Esophagus squamous epithelium (tissue), 5 donors: Measurements from ENCODE around the gene UTS2R. TPM values are rescaled to one million over a fixed set of nuclear protein-coding genes. Genes with fewer than 3 reads are reported as not detected.

Experiments
- DNase-seq: peaks from one replicate; lab custom pipeline; 2025; lab: John Stamatoyannopoulos, UW
- H3K27ac ChIP-seq, 4 donors: fragments of 200-600 bp; sonication (generic); one replicate each; pipeline ENCODE4 v1.5.1; 2016 to 2019; ENCODE audit warnings: mild to moderate bottlenecking in 1 of 4
- H3K27me3 ChIP-seq, 4 donors: fragments of 200-600 bp; sonication (generic); 1 replicate in 3 of 4; 2 replicates in 1 of 4; pipeline versions ENCODE4 v1.5.1 to v1.6.0; 2017 to 2021; ENCODE audit warnings: antibody characterized with exemption in 1 of 4
- H3K36me3 ChIP-seq, 3 donors: fragments of 200-600 bp; sonication (generic); one replicate each; pipeline ENCODE4 v1.5.1; 2016 to 2019
- H3K4me1 ChIP-seq, 3 donors: fragments of 200-600 bp; sonication (generic); one replicate each; pipeline ENCODE4 v1.5.1; 2017 to 2019
- H3K4me3 ChIP-seq, 4 donors: fragments of 200-600 bp; sonication (generic); 1 replicate in 3 of 4; 2 replicates in 1 of 4; pipeline ENCODE4 v1.5.1; 2016 to 2019; ENCODE audit warnings: mild to moderate bottlenecking in 2 of 4, moderate library complexity in 1 of 4
- H3K9me3 ChIP-seq, 3 donors: fragments of 200-600 bp; sonication (generic); one replicate each; pipeline ENCODE4 v1.5.1; 2016 to 2019
- POLR2A ChIP-seq, 4 donors: fragments of 450-650 bp; IDR thresholded peaks; one replicate each; pipeline ENCODE4 v1.6.1; 2017; ENCODE audit warnings: antibody characterized with exemption in 4 of 4, mild to moderate bottlenecking in 4 of 4, moderate library complexity in 3 of 4
- WGBS, 2 donors: methylation state at CpG; one replicate each; pipeline ENCODE4 v1.1.5; 2018; 5-methylcytosine and 5-hydroxymethylcytosine counted together
- intact Hi-C: fragments of 100-400 bp; cut with DNase I; formaldehyde crosslinking; loops from one replicate; pipeline ENCODE4 v1.15.0; 2022
- total RNA-seq, 4 donors: library from RNA; depleted of rRNA; stranded (reverse); fragments of >200 nt; gene quantifications; one replicate each; pipeline ENCODE4 v1.1.0, GENCODE V29; 2016
- TF ChIP-seq, protein P1 (sequence below), 6 experiments: fragments of 450-650 bp in 4 of 6; fragments of 200-600 bp in 2 of 6; sonication (generic) in 2 of 6; IDR thresholded peaks; one replicate each; pipeline ENCODE4 v1.5.1; 2016 to 2019; ENCODE audit warnings: antibody characterized with exemption in 6 of 6, mild to moderate bottlenecking in 4 of 6, moderate library complexity in 4 of 6
- donor health status: DM: yes; HTN: yes; CAD: no.

UTS2R gene
- total RNA-seq, 4 donors from 2014 or later = not detected

DNA sequence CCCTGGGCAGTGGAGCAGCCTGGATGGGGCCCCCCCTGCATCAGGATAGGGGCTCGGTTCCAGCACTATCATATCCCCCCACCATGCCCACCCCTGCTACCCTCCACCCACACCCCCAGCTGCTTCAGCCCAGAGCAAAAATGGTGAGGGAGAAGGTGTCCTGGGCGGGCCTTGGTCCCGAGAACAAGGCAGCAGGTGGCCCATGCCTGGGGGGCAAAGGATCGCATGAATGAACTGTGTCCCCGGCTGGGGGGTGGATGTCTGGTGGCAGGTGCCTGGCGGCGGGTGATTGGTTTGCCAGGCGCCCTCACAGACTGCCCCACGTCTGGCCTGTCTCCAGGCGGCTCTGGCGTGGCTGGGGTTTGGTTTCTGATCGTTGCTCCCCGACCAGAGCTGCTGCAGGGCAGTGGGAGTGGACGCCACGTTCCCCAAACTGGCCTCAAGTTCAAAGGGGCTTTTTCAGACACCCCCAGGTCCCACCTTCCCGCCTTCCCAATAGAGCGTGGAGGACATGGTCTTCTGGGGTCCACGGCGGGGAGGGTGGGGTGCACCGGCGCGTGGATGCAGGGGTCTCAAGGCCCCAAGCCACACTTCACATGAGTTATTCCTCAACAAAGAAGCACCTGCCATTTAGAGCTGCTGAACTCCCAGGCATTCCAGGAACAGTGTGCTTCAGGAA, 12.6 kb downstream of the UTS2R start:
- WGBS, 2 donors = 37 to 40% methylated on average over 4 to 9 of the region's 22 CpGs
- DNase-seq = no peak
- H3K4me3 ChIP-seq = no peak overlapping the region
- TF ChIP-seq, protein P1, sequence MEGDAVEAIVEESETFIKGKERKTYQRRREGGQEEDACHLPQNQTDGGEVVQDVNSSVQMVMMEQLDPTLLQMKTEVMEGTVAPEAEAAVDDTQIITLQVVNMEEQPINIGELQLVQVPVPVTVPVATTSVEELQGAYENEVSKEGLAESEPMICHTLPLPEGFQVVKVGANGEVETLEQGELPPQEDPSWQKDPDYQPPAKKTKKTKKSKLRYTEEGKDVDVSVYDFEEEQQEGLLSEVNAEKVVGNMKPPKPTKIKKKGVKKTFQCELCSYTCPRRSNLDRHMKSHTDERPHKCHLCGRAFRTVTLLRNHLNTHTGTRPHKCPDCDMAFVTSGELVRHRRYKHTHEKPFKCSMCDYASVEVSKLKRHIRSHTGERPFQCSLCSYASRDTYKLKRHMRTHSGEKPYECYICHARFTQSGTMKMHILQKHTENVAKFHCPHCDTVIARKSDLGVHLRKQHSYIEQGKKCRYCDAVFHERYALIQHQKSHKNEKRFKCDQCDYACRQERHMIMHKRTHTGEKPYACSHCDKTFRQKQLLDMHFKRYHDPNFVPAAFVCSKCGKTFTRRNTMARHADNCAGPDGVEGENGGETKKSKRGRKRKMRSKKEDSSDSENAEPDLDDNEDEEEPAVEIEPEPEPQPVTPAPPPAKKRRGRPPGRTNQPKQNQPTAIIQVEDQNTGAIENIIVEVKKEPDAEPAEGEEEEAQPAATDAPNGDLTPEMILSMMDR (IDR thresholded peaks at IDR 0.05) = no peak
- no peak for TF ChIP-seq POLR2A (IDR thresholded peaks at IDR 0.05)
- H3K4me1 ChIP-seq = peaks cover 10 to 51% (median 26%) of the 10 kb centered on the region in 3 donors
- no peaks in the 10 kb centered on the region for H3K9me3 ChIP-seq
- intact Hi-C loops = no loop called here
- peak overlapping the region in 1 of 4 donors; percentile 29 for H3K27ac ChIP-seq
- no peaks in the 10 kb centered on the region for H3K36me3 ChIP-seq
- peaks cover 0 to 94% (median 5%) of the 10 kb centered on the region in 4 donors for H3K27me3 ChIP-seq

DNA sequence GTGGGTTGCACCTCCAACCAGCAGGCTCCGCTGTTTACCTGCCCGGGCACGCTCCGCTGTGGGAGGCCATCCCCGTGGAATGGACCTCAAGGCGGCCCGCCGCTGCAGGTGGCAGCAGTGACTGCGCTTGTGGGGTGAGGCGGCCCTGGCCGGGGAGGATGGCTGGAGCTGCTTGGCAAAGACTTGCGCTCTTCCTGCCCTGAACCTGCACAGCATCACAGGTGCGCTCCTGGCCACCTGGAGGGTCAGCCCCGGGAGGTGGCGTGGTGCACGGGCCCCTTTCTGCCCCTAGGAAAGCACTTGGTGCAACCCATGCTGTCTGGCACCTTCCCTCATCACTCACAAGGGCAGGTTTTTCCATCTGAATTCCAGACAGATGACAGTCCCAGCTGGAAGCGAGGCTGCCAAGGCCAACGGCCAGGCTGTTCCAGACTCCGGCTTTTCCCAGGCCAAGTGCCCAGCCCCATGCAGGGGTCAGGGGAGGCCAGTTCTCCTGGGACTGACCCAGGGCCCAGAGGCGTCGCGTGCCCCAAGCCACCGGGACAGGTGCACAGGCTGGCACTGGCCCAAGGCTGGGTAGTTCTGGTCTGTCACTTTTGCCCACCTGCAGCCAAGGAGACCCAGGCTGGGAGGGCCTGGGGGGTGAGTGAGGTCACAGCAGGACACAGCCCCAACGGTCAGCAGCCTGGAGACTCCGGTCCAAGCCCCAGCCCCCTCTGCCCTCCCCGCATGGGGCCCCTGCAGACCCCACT, 13.3 kb downstream of the UTS2R start:
- no peaks in the 10 kb centered on the region for H3K36me3 ChIP-seq
- peak overlapping the region in 2 of 4 donors; percentile 9 to 29 for H3K27ac ChIP-seq
- DNase-seq = no peak
- H3K4me1 ChIP-seq = peaks cover 10 to 51% (median 26%) of the 10 kb centered on the region in 3 donors
- 20 to 43% methylated on average over 2 to 5 of the region's 26 CpGs for WGBS, 2 donors
- TF ChIP-seq, protein P1 (IDR thresholded peaks at IDR 0.05) = peak in 3 of 6 experiments; percentile 13 to 60 (median 35)
- no peak for TF ChIP-seq POLR2A (IDR thresholded peaks at IDR 0.05)
- peaks cover 0 to 87% (median 5%) of the 10 kb centered on the region in 4 donors for H3K27me3 ChIP-seq
- H3K9me3 ChIP-seq = no peaks in the 10 kb centered on the region
- intact Hi-C loops = no loop called here
- no peak overlapping the region for H3K4me3 ChIP-seq

DNA sequence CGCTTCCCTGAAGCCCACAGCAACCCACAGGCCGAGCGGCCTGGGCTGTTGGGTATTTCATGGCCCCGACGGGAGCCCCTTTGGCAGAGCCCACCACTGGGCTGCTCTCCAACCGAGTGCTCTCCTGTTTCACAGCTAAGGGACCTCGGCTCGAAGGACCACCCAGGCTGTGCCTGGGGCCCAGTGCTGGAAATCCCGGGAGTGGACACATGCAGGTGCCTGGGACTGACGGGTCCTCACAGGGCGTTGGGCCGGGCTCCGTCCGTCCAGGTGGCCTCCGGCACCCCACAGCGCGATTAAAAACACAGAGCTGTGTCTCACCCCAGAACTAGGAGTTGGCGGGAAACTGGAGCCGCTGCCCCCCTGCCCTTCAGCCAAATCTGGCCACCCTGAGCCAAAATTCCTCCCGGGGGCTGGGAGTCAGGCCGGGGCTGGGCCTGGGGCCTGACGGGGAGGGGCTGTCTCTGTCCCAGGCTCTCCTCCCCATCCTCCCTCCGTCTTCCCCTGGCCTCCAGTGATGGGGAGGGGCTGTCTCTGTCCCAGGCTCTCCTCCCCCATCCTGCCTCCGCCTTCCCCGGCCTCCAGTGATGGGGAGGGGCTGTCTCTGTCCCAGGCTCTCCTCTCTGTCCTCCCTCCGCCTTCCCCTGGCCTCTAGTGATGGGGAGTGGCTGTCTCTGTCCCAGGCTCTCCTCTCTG, 14.1 kb downstream of the UTS2R start:
- intact Hi-C loops = no loop called here
- no peaks in the 10 kb centered on the region for H3K9me3 ChIP-seq
- WGBS, 2 donors = 8 to 20% methylated on average over 1 to 7 of the region's 26 CpGs
- no peak overlapping the region for H3K4me3 ChIP-seq
- peaks cover 10 to 50% (median 26%) of the 10 kb centered on the region in 3 donors for H3K4me1 ChIP-seq
- TF ChIP-seq POLR2A (IDR thresholded peaks at IDR 0.05) = no peak
- TF ChIP-seq, protein P1 (IDR thresholded peaks at IDR 0.05) = no peak
- H3K27me3 ChIP-seq = peaks cover 0 to 78% (median 5%) of the 10 kb centered on the region in 4 donors
- no peaks in the 10 kb centered on the region for H3K36me3 ChIP-seq
- H3K27ac ChIP-seq = peak overlapping the region in 2 of 4 donors; percentile 9 to 29
- DNase-seq = no peak

DNA sequence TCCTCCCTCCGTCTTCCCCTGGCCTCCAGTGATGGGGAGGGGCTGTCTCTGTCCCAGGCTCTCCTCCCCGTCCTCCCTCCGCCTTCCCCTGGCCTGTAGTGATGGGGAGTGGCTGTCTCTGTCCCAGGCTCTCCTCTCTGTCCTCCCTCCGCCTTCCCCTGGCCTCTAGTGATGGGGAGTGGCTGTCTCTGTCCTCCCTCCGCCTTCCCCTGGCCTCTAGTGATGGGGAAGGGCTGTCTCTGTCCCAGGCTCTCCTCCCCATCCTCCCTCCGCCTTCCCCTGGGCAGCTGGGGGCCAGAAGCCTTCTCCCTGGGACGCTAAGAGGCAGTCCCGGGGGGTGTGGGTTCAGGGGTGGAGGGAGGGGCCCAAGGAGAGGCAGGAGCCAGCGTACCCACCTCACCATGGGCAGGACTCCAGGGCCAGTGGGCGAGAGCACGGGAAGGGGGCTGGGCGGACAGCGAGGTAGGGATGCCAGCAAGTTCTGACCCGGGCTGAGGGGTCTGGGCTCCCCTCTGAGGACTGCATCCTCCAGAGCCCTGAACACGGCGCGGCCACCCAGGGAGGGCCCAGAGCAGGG, 14.8 kb downstream of the UTS2R start:
- 4% methylated on average over 4 of the region's 17 CpGs; no CpG with 5 or more reads in 1 of the 2 donors for WGBS, 2 donors
- H3K27ac ChIP-seq = no peak overlapping the region
- H3K27me3 ChIP-seq = peaks cover 0 to 72% (median 5%) of the 10 kb centered on the region in 4 donors
- intact Hi-C loops = no loop called here
- H3K36me3 ChIP-seq = peaks cover 0 to 4% (median 0%) of the 10 kb centered on the region in 3 donors
- no peak for DNase-seq
- no peak overlapping the region for H3K4me3 ChIP-seq
- H3K9me3 ChIP-seq = no peaks in the 10 kb centered on the region
- TF ChIP-seq, protein P1 (IDR thresholded peaks at IDR 0.05) = no peak
- peaks cover 10 to 44% (median 26%) of the 10 kb centered on the region in 3 donors for H3K4me1 ChIP-seq
